HG03439 (cell line): ENCODE data around the gene MED6.
A peak's percentile ranks its signal among the peaks of the same experiment; 100 is the strongest.

Experiments used
- ATAC-seq: cut with Tn5 transposase; IDR thresholded peaks from one replicate; pipeline ENCODE4 v1.9.1; 2021; ENCODE audit warnings: mild to moderate bottlenecking, moderate library complexity; ENCODE audit not compliant: unreplicated experiment

Gene MED6

DNA sequence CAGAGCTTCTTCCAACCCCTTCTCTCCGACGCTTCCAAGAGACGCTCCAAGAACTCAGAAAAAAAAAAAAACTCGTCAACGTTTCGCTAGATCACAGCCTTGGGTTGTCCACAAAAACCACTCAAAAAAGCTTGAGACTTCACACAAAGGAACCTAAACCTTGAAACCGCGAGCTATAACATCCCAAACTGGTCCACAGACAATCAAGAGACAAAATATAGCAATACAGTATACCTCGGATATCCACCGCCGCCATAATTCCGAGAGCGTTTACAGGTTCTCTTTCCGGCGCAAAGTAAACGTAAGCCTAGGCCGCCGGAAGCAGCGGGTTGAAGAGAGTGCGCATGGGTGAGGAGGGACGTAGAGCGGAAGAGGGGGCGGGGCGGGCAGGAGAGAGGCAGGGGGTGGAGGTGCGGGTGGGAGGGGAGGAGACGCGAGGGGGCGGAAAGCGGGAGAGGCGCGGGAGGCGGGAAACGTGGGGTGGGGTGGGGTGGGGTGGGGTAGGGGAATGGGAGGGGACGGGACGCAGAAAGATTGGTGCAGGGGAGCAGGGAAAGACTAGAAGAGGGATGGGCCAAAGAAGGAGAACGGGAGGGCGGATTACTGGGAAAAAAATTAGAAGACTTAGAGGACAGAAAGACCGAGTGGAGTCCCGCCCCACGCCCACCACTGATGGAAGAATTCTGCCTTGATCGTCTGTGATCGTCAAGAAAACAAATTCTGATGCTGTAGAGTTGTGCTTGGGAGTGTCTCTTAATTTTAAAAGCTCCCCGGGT is at the start of gene MED6:
TSS of gene MED6 (minus strand) at position 274 of the 776 bp plus-strand sequence. CDS start at position 256, 18 bp downstream.
- peak; percentile 91 for ATAC-seq

- no peak for ATAC-seq
Measured at GRCh38 chr14:70649803-70650202, 49.3 kb upstream of the MED6 start.

DNA sequence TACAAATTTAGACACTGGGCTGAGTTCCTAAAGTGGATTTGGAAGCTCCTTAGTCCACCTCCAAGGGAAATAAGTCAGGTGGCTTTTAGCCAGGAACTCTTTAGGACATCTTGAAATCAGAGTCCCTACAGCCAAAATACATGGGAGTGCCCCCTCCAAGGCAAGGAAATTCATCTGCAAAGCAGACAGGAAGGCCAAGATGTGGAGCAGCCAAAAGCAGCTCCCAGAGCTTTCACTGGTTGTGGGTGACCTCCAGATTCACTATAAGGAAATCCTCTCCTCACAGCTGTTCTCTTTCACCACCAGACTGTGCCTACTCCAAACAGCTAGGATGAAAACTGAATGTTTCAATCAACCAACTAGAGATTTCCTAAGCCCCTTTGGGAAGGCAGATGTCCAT is 47.9 kb upstream of the MED6 start:
- no peak for ATAC-seq

DNA sequence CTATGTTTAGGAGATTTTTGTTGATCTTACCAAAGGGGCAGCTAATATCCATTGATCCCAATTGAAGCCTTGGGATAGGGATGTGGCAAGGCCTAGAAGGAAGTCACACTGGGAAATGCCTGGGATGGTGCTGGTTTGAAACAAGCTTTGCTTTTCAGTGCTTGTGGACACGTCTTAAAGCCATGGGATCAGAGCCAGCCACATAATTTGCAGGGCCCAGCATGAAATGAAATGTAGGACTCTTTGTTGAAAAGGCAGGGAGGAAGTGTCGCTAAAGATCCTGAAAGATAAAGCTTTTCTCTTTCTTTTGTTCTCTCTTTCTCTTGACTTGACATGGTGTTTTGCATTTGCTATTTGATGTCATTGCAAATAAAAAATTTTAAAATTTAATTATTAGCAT is 46.2 kb upstream of the MED6 start:
- no peak for ATAC-seq

- no peak for ATAC-seq
Measured at GRCh38 chr14:70645892-70646291, 45.4 kb upstream of the MED6 start.

DNA sequence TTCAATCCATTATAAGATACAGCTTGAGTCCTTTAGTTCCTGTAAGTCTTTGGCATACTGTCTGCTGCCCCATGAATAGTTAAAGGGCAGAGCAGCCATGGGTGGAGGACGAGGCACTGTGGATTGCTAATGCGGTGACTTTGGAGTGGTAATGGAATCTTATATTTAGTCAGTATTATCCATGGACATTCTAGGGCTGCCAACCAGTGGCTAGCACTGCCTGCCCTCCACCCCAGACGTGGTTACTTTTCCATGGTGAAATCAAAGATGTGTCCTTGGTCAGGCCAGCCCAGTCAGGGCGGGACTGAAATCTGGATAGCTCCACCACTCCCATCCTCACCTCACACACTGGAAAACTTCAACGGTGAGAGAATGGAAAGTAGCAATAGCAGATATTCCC is 43.5 kb upstream of the MED6 start:
- no peak for ATAC-seq

DNA sequence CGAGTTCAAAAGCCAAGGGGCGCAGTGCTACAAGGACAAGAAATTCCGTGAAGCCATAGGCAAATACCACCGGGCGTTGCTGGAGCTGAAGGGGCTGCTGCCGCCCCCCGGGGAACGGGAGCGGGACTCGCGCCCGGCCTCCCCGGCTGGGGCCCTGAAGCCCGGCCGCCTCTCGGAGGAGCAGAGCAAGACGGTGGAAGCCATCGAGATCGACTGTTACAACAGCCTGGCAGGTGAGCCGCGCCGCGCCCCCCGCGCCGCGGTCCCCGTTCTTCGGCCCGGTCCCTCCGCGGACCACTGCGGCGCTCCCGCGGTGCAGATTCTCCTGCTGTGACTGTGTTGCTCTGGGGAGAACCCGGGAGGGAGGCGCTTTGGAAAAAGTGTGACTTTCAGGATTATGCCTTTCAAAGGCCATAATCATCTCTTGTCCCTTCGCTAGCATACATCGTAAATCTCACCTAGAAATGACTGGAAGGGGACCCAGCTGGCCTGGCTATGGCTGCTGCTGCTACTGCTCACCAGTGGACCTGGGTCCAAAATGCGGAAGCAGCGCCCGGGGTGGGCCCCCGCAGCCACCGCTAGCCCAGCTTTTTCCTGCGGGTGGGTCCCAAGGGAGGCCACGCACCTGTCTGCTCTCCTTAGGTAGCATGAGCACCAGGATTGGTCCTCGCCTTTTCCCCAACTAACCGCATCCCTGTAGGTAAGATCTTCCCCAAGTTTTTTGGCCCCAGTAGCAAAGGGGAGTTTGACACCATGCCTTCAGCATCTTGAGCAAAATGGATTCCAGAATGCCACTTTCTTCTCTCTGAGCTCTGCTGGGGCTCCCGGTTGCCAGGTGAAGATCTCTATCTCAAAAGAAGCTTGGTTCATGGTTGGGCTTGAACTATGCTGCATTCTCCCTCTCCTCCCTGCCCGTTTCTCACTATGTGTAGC is 42.1 kb upstream of the MED6 start:
- peak; percentile 35 for ATAC-seq

GRCh38 chr14:70641548-70642302 is 41.3 kb upstream of the MED6 start, which contains the start of gene TTC9:
TSS of gene TTC9 (plus strand) at chr14:70641916. CDS start at chr14:70642130, 214 bp downstream.
- ATAC-seq, result peak; percentile 27

- ATAC-seq, result peak; percentile 51
Measured at GRCh38 chr14:70640938-70641547, 40.6 kb upstream of the MED6 start.

DNA sequence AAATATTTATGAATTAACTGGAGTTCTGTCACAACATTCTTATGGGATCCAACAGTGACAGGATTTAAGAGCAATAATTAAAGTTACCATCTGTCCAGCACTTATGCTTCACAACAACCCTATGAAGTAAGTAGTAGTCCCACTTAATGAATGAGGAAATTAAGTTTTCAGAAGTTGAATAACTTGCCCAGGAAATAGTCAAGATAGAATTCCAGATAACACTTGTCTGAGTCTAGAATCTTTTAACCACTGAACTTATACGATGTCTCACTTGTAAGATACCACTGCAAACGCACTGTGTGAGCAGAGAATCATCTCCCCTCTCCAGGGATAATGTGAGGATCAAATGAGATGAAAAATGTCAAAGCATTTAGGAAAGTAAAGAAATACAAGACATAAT is 38.0 kb upstream of the MED6 start:
- ATAC-seq, result no peak

DNA sequence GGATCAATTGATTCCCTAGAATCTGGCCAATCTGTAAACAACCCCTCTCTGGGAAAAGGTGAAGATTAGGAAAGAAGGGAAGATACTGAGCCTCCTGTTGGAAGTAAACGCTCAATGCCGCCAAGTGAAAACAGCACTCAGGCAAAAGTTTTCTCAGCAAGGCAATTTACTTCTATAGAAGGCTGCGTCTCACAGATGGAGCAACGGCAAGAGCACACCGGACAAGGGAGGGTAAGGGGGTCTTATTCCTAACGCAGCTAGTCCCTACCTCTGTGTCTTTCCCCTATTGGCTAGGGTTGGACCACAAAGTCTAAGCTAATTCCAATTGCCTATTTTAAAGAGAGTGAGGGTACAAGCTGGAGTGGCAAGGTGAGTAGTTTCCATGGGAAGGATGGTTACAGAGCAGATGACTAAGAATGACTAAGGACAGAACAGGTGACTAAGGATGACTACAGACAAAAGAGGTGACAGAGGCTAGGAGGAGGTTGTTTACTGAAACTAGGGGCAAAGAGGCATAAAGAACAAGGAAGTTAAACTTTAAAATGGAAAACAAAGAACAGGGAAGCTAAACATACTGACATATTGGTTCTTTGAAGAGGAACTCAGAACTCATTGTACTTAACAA is 35.6 kb upstream of the MED6 start:
- no peak for ATAC-seq

DNA sequence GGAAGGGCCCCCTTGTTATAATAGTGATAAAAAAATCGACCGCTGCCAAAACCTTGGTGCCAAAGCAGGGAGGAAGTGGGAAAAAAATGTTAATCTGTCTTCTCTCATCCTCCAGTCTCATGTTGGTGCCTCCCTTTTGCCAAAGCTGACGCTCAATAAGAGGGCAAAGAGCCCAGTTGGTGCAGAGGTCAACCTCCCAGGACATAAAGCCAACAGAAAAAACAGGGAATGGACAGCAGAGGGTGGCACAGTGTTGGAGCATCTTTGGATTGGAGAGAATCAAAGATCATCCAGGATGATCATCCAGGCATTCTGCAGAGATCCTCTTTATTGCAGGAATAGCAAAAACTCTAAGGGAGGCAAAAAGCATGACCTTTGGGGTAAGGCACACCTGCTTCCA is 31.5 kb upstream of the MED6 start:
- no peak for ATAC-seq

- ATAC-seq, result no peak
Measured at GRCh38 chr14:70624972-70625371, 24.5 kb upstream of the MED6 start.

- no peak for ATAC-seq
Measured at GRCh38 chr14:70622111-70622712, 21.8 kb upstream of the MED6 start.

DNA sequence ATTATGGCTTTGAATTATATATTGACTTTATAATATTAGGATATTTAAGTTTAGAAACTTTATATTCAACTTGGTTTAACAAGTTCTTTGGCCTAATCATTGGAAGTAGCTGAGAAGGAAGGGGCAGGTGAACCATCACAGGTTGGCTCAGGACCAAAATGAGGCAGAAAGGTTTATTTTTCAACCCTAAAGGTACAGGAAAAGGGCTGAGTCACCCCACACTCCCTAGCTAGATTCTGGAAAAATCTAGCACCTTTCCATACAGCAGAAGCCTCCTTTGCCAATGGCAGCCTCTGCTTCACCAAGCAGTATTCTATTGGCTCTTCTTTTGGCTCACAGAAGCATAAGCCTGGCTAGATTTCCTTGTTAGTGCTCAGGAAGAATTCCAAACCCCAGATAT is 19.3 kb upstream of the MED6 start:
- no peak for ATAC-seq

DNA sequence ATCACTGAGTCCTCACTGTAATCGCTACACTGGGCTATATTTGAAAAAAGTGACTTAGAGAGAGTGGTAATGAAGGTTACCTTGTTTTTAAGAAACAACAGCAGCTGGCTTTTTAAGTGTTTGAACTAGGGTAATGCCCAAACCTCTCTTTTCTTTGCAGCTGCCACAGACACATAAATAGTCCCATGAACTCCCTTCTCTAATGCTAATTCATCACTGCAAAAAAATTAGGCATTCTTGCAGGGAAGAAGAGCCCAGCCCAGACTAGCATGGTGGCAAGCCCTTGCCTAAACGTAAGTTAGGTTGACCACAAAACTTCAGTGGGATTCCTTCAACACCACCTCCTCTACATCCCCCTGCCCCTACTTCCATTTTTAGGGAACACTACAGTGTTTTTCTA is 17.9 kb upstream of the MED6 start:
- no peak for ATAC-seq

DNA sequence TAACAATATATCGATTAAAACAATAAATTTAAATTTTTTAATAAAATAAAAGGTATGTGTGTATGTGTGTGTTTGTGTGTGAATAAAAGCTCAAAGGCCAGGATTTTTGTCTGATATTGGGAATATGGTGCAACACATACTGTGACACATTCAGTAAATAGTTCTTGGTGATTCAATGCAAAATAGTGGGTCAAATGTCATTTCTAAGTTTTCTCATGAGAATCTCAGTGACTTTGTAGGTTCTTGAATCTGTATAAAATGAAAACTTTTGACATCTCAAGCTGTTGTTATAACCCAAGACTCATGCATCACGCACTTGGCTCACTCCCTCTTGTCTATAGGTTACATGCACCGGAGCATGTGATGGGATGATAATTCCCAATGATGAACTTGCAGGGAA is 16.2 kb upstream of the MED6 start:
- no peak for ATAC-seq

DNA sequence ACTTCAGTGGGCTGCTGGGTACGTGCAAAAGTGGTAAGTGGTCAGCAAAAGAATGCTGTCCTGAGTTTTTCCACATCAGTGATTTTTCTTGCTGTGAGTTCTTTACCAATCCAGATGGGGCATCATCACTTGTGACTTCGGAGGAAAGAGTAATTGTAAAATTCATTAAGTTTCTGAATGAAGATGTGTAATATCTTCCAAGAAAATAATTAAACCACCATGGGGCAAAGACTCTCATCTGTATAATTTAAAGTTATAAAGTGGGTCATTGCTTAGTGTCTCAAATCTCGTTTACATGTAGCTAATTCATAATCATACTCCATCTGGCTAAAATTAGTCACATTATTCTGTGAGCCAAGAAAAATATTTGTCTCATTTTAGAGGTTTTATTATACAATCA is 10.8 kb upstream of the MED6 start:
- ATAC-seq, result no peak

DNA sequence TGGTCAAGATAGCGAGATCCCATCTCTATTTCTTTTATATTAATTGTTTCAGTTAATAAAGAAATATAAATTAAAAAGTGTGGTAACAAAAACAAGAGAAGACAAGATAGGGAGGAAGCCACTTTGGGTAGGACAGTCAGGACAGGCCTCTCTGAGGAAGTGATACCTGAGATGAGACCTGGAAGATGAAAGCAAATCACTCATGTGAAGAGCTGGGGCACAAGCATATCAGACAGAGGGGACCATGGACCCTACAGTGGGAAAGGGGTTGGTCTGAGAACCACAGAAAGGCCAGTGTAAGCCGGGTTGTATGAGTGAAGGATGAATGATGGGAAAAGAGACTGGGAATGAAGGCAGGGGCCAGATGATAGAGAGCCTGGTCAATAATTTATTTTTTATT is 1.8 kb upstream of the MED6 start:
- no peak for ATAC-seq

- ATAC-seq, result no peak
Measured at GRCh38 chr14:70601162-70601561, 707 bp upstream of the MED6 start.
